ENCODE data around the gene TRAPPC2B.

The TRAPPC2B gene

DNA sequence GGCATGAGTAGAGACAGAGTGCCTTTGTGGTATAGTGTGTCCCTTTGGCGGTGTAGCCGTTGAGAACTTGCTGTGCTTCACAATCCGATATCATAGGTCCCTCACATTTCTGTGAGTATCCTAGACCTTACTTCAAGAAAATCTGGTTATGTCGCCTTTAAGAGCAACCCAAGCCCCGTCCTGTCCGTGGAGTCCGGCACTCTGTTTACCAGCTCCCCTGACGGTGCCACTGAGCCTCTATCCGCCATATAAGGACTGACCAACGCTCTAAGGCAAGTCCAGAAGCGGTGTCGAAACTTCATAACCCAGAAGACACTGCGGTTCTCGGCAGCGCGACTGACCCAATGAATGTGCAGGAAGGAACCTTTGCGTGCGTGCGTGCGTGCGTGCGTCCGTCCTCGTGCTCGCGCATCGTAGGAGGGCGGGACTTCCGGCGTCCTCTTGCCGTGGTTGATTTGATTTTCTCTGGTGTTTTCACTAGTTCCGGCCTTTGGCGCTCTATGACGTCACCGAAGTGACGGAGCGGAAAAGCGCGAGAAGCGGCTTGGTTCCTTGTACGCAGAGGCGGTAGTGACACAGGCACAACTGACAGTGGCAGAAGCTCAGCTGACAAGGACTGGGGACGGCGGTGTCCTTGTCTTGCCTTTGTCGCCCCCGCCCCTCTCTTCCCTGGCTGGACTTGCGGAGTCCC, at the start of gene TRAPPC2B, which contains the start of gene ZNF547:
TSS of gene TRAPPC2B (plus strand) at position 555 of the 691 bp plus-strand sequence. CDS start 1,283 bp downstream, outside the sequence.
TSS of gene ZNF547 (plus strand) at position 555 of the 691 bp plus-strand sequence. CDS start 5,005 bp downstream, outside the sequence.
- DNase-seq (ENCODE audit: low spot score): peak; percentile 96

- no peak for DNase-seq (ENCODE audit: low spot score)
Observed at GRCh38 chr19:57314146-57314545, 49.2 kb upstream of the TRAPPC2B start.

GRCh38 chr19:57317503-57317902, 45.8 kb upstream of the TRAPPC2B start:
- peak; percentile 24 for DNase-seq (ENCODE audit: low spot score)

DNA sequence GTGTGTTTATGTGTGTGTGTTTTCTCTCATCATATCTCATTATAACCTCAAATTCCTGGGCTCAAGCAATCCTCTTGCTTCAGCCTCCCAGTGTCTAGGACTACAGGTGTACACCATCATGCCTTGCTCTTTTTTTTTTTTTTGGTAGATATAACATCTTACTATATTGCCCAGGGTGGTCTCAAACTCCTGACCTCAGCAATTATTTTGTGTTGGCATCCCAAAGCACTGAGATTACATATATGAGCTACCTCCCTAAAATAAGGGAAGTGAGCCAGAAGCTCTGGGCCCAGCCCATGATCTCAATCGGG, 43.5 kb upstream of the TRAPPC2B start:
- DNase-seq (ENCODE audit: low spot score): no peak

DNA sequence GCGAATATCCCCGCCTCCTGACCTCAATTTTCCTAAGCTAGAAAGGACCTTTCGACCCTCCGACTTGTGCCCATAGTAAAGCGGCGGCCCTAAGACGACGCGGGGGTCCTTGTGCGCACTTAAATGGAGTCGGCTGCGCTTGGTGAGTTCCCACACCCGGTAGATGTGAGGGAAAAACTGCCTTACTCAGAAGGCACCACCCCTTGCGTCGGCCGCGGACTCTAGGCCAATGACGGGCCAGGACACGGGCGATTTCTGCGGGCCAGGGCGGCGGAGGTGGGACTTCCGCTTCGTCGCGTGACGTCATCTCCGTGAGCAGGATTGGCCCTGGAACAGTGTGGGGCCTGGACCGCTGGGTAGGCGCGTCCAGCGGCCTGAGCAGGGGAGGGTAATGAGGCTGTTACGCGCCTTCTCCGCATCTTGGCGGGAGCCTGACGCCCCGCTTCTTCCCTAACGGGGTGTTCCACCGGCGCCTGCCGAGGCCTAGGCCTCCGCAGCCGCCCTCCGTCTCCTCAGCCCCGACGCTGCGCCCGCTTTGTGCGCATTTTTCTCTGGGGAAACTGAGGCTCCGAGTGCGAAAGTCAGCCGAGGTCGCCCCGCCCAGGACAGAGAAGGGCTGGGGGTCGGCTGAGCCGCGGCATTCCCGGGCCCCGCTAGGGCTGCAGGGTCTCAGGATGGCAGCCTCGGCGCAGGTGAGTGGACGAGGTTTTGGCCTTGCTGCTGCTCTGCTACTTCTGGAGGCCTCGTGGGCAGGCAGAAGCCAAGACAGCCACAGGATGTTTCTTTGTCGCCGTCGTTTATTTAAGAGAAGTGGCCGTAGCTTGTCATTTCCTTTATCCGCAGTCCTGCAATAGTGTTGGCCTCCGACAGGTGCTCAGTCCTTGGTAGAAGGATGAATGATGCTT, 42.9 kb upstream of the TRAPPC2B start, which contains the start of gene ZNF543:
TSS of gene ZNF543 (plus strand) at position 293 of the 905 bp plus-strand sequence. CDS start at position 675, 382 bp downstream.
- DNase-seq (ENCODE audit: low spot score): peak; percentile 99

- DNase-seq (ENCODE audit: low spot score): no peak
Observed at GRCh38 chr19:57321116-57321515, 42.2 kb upstream of the TRAPPC2B start.

DNA sequence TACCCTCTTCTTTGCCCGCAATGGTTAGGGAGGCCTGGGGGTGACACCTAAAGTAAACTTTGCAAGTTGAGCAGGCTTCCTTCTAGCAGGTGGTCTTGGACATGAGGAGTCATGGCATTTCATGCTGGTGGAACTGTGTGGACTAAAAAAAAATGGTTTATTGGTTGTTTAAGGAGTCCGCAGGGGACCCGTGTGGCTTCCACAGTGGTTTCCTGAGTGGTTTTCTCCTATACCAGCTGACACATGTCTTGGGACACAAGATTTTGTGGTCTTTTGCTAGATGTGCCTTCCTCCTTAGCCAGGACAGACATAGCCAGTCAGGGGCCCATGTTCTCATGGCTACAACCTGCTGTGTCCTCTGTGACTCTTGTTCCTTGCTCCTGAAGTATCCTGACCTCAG, 41.6 kb upstream of the TRAPPC2B start:
- DNase-seq (ENCODE audit: low spot score): no peak

DNA sequence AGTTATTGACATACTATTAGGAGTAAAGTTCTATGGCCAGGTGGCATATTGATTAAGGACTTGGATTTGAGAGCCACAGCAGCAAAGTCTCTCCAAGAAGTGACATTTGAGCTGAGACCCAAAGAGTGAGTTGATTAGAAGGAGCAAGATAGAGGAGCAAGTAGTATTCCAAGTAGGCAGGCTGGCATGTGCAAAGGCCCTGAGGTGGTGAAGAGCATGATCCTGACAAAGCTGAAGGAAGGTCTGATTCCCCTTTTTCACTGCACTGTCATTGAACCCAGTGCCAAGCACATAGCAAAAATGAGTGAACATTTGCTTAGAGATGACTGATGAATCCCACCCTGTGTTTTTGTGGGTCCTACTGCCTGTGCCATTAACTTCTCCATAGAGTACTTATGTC, 38.4 kb upstream of the TRAPPC2B start:
- no peak for DNase-seq (ENCODE audit: low spot score)

GRCh38 chr19:57327993-57328392, 35.4 kb upstream of the TRAPPC2B start:
- no peak for DNase-seq (ENCODE audit: low spot score)

GRCh38 chr19:57334191-57334590, 29.2 kb upstream of the TRAPPC2B start:
- no peak for DNase-seq (ENCODE audit: low spot score)

DNA sequence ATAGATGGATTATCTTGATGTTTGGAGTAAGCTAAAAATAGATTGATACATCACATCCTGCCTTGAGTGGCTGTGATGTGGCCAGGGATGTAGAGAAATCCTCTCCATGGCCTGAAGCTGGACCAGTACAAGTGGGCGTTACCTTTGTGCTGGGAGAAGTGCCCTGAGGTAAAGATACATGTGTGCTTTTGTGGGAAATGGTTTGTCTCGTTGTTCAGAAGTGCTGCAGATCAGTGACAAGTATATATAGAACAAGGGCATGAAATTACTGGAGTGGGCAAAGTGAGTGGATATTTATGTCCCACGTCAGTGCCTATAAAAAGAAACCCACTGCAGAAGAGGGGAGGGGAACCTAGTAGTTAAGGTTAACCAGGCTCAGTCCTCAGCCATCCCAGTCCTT, 24.5 kb upstream of the TRAPPC2B start:
- DNase-seq (ENCODE audit: low spot score): no peak

- DNase-seq (ENCODE audit: low spot score): no peak
Observed at GRCh38 chr19:57342582-57342981, 20.8 kb upstream of the TRAPPC2B start.

DNA sequence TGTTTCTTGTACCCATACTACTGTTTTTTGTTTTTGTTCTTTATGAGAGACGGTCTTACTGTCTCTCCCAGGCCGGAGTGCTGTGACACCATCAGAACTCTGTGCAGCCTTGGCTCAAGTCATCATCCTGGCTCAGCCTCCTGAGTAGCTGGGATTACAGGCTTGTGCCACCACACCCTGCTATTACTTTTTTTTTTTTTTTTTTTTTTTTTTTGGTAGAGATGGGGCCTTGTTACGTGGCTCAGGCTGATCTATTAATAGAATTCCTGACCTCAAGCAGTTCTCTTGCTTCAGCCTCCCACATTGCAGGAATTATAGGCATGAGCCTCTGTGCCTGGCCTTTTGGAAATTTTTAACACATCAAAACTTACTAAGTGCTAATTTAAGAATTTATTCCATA, 15.2 kb upstream of the TRAPPC2B start:
- DNase-seq (ENCODE audit: low spot score): peak; percentile 67

DNA sequence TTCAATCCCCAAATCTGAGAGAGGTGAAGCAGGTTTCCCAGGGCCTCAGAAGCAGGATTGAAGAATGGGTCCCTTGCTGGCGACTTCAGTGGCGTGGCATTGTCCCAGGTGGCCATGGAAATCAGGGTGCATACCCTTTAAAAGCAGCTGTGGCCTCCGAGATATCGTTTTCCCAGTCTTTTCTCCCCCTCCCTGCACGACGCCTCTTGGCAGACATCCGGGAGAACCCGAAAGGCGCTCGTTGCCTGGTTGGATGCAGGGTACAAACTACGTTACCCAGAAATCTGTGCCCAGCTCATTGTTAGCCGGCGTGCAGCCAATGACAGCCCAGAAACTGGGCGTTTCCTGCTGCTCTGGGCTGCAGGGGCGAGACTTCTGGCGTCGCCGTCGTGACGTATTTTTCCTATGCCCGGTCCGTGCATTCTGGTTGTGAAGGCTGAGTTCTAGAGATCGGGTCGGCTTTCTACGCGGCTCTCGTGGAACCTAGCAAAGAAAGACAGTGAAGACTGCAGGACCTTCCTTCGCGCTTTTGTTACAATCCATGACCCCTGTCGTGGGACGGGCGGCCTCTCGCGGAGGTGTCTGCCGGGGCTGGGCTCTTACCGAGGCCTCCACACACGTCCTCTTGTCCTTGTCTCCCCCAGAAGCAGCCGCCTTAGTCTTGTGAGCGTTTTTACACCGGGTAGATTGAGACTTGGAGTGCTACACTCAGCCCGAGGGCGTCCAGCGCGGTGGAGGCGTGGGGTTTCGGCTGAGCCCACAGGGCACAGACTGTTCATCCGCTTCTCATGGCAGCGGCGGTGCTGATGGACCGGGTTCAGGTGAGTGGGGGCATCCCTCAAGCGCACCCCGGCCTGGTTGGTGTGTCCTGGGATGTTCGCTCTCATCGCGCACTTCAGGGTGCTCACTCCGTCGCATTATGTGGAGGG, 12.2 kb upstream of the TRAPPC2B start, which contains the start of gene ZNF304:
TSS of gene ZNF304 (plus strand) at position 395 of the 929 bp plus-strand sequence. CDS start at position 789, 394 bp downstream.
- DNase-seq (ENCODE audit: low spot score): peak; percentile 97

DNA sequence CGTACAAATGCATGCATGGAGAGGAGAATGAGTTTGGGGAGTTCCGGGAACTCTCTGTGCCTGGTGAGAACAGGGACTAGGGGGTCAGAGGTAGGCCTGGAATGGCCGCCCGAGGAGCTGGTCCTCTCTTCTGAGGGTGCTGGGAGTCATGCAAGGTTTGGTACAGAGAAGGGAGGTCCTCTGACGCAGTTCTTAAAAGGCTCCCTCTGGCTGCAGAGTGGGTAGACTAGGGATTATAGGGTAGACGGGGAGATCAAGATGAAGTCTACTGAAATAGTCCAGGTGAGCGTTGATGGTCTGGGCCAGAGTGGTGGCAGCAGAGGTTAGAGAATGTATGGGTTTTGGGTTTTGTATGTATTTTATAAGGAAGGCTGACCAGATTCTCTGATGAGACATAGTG, 11.5 kb upstream of the TRAPPC2B start:
- DNase-seq (ENCODE audit: low spot score): peak; percentile 22

GRCh38 chr19:57355916-57356315, 7.4 kb upstream of the TRAPPC2B start:
- DNase-seq (ENCODE audit: low spot score): no peak

DNA sequence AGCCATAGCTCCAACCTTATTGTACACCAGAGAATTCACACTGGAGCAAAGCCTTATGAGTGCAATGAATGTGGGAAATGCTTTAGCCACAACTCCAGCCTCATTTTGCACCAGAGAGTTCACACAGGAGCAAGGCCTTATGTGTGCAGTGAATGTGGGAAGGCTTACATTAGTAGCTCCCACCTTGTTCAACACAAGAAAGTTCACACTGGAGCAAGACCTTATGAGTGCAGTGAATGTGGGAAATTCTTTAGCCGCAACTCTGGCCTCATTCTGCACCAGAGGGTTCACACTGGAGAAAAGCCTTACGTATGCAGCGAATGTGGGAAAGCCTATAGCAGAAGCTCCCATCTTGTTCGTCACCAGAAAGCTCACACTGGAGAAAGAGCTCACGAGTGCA, 5.9 kb upstream of the TRAPPC2B start:
- no peak for DNase-seq (ENCODE audit: low spot score)

GRCh38 chr19:57359300-57359699, 4.1 kb upstream of the TRAPPC2B start:
- DNase-seq (ENCODE audit: low spot score): no peak

- DNase-seq (ENCODE audit: low spot score): no peak
Observed at GRCh38 chr19:57362419-57362818, 932 bp upstream of the TRAPPC2B start.

GRCh38 chr19:57363688-57364181, 384 bp downstream of the TRAPPC2B start:
- peak; percentile 46 for DNase-seq (ENCODE audit: low spot score)

DNA sequence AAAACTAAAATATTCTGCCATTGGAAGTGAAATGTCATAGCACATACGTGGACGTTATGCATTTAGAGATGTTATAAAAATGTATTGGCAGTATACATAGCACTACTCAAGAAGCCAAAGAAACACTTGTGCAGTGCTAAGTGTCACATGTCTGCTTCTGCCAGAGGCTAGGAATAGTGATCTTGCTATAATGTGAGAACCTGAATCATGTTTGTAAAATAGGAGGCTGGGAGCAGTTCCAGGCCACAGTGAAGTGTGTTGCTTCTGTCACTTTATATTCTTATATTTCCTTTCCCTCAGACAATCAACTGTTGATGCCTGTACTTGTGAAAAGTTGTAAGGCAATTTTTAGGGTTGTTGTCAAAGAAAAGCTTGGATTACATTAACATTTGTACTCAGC, 3.4 kb downstream of the TRAPPC2B start:
- DNase-seq (ENCODE audit: low spot score): no peak

GRCh38 chr19:57374179-57374578, 10.8 kb downstream of the TRAPPC2B start:
- no peak for DNase-seq (ENCODE audit: low spot score)

Data from AG20443 (cell line).